HG03521 (cell line): ENCODE data around the gene TBC1D4.

Experiments used
- ATAC-seq: cut with Tn5 transposase; IDR thresholded peaks from one replicate; pipeline ENCODE4 v1.9.1; 2021; ENCODE audit warnings: mild to moderate bottlenecking, moderate library complexity; ENCODE audit not compliant: unreplicated experiment

The TBC1D4 gene

GRCh38 chr13:75489502-75490263, 7.7 kb upstream of the TBC1D4 start:
- peak; percentile 85 for ATAC-seq

GRCh38 chr13:75486146-75487062, 4.4 kb upstream of the TBC1D4 start:
- ATAC-seq, result no peak

- ATAC-seq, result no peak
These were observed 3.5 kb upstream of the TBC1D4 start for GRCh38 chr13:75485286-75486062.

- no peak for ATAC-seq
These were observed 781 bp upstream of the TBC1D4 start for GRCh38 chr13:75482820-75483079.

- ATAC-seq, result peak; percentile 24
These were observed 546 bp downstream of the TBC1D4 start for GRCh38 chr13:75481176-75482069.

GRCh38 chr13:75480671-75481175, 1.2 kb downstream of the TBC1D4 start:
- no peak for ATAC-seq

GRCh38 chr13:75479102-75479740, 2.7 kb downstream of the TBC1D4 start:
- ATAC-seq, result no peak

- ATAC-seq, result no peak
These were observed 3.3 kb downstream of the TBC1D4 start for GRCh38 chr13:75478659-75479058.

GRCh38 chr13:75474956-75475355, 7.0 kb downstream of the TBC1D4 start:
- no peak for ATAC-seq

GRCh38 chr13:75473468-75473867, 8.5 kb downstream of the TBC1D4 start:
- no peak for ATAC-seq

- no peak for ATAC-seq
These were observed 11.3 kb downstream of the TBC1D4 start for GRCh38 chr13:75470676-75471075.

- no peak for ATAC-seq
These were observed 12.9 kb downstream of the TBC1D4 start for GRCh38 chr13:75469047-75469446.

- ATAC-seq, result no peak
These were observed 13.4 kb downstream of the TBC1D4 start for GRCh38 chr13:75468602-75469001.

- ATAC-seq, result no peak
These were observed 13.9 kb downstream of the TBC1D4 start for GRCh38 chr13:75468098-75468497.

- no peak for ATAC-seq
These were observed 14.8 kb downstream of the TBC1D4 start for GRCh38 chr13:75467040-75467728.

GRCh38 chr13:75465236-75465635, 16.7 kb downstream of the TBC1D4 start:
- ATAC-seq, result no peak

GRCh38 chr13:75461314-75461713, 20.7 kb downstream of the TBC1D4 start:
- no peak for ATAC-seq

GRCh38 chr13:75460644-75461043, 21.3 kb downstream of the TBC1D4 start:
- no peak for ATAC-seq
